Hepatic stellate cell (primary cell): Measurements from ENCODE around the gene PFDN6.

Experiments used
- DNase-seq: peaks from one replicate; pipeline ENCODE4 v3.0.0; 2011; ENCODE audit warnings: low spot score

Gene PFDN6

GRCh38 chr6:33317419-33317668 is 27.9 kb downstream of the PFDN6 start:
- DNase-seq = peak; percentile 84

GRCh38 chr6:33317669-33318425 is 28.4 kb downstream of the PFDN6 start, which contains the start of gene ZBTB22:
Gene ZBTB22 (minus strand): TSS chr6:33317744. CDS start chr6:33316916, 828 bp downstream.
- DNase-seq = peak; percentile 97

- no peak for DNase-seq
Observed at GRCh38 chr6:33318426-33319073, 29.1 kb downstream of the PFDN6 start.

- DNase-seq = no peak
Observed at GRCh38 chr6:33319939-33320314, 30.5 kb downstream of the PFDN6 start.

GRCh38 chr6:33320315-33321181 is 31.1 kb downstream of the PFDN6 start:
- DNase-seq = peak; percentile 82

- DNase-seq = no peak
Observed at GRCh38 chr6:33321227-33321626, 31.8 kb downstream of the PFDN6 start.

GRCh38 chr6:33323623-33323948 is 34.2 kb downstream of the PFDN6 start:
- DNase-seq = no peak

GRCh38 chr6:33324125-33324524 is 34.7 kb downstream of the PFDN6 start:
- no peak for DNase-seq

- DNase-seq = no peak
Observed at GRCh38 chr6:33329058-33329457, 39.7 kb downstream of the PFDN6 start.

- DNase-seq = no peak
Observed at GRCh38 chr6:33330736-33331135, 41.3 kb downstream of the PFDN6 start.

- no peak for DNase-seq
Observed at GRCh38 chr6:33333666-33334065, 44.3 kb downstream of the PFDN6 start.

- no peak for DNase-seq
Observed at GRCh38 chr6:33335916-33336315, 46.5 kb downstream of the PFDN6 start.

- DNase-seq = no peak
Observed at GRCh38 chr6:33336495-33336894, 47.1 kb downstream of the PFDN6 start.

GRCh38 chr6:33339193-33339592 is 49.8 kb downstream of the PFDN6 start:
- DNase-seq = no peak
